Measurements from ENCODE around the gene NT5M. TPM values are rescaled to one million over a fixed set of nuclear protein-coding genes. Genes with fewer than 3 reads are reported as not detected.

The NT5M gene
- total and polyA plus RNA-seq, 9 of the 15 experiments (the other 6 are each of a cell fraction or from before 2014, with no cell fraction given), result 0.24 to 10.1 (median 3.4) TPM

DNA sequence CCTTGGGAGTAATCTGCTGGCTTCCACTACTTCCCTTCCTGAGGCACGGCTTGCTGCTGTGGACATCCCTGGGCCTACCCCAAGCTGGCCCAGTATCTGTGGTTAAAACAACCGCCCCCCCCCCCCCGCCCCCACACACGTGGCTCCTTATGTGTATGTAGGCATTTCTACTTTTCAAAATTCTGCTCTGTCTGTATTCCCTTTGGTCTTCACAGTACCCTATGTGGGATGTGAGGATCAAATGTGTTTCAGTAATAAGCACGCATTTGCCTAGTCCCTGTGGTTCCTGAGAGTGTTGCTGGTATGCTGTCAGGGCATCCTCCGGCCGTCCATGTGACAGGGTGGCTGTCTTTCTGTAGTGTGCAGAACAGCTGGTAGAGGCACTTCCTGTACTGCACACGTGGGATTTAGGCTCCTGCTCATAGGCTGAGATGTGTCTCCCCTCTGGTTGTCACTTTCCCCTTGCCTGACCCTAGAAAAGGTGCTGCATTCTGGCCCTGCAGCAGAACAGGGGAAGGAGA lies 2.2 kb downstream of the NT5M start (continued):
- TF ChIP-seq, protein P1, sequence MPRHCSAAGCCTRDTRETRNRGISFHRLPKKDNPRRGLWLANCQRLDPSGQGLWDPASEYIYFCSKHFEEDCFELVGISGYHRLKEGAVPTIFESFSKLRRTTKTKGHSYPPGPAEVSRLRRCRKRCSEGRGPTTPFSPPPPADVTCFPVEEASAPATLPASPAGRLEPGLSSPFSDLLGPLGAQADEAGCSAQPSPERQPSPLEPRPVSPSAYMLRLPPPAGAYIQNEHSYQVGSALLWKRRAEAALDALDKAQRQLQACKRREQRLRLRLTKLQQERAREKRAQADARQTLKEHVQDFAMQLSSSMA (CRISPR knock-in tag; IDR thresholded peaks at IDR 0.05), result no peak
- TF ChIP-seq ZEB2 (IDR thresholded peaks at IDR 0.05) (no peak), HCFC1 (IDR thresholded peaks at IDR 0.05; ENCODE audit: low read depth, low read length) (no peak), CBFA2T2 (conservative IDR thresholded peaks at IDR 0.05) (peak; percentile 49), GABPB1 (CRISPR knock-in tag; IDR thresholded peaks at IDR 0.05) (no peak), NCOA6 (IDR thresholded peaks at IDR 0.05) (no peak)
- TF ChIP-seq, protein P2, sequence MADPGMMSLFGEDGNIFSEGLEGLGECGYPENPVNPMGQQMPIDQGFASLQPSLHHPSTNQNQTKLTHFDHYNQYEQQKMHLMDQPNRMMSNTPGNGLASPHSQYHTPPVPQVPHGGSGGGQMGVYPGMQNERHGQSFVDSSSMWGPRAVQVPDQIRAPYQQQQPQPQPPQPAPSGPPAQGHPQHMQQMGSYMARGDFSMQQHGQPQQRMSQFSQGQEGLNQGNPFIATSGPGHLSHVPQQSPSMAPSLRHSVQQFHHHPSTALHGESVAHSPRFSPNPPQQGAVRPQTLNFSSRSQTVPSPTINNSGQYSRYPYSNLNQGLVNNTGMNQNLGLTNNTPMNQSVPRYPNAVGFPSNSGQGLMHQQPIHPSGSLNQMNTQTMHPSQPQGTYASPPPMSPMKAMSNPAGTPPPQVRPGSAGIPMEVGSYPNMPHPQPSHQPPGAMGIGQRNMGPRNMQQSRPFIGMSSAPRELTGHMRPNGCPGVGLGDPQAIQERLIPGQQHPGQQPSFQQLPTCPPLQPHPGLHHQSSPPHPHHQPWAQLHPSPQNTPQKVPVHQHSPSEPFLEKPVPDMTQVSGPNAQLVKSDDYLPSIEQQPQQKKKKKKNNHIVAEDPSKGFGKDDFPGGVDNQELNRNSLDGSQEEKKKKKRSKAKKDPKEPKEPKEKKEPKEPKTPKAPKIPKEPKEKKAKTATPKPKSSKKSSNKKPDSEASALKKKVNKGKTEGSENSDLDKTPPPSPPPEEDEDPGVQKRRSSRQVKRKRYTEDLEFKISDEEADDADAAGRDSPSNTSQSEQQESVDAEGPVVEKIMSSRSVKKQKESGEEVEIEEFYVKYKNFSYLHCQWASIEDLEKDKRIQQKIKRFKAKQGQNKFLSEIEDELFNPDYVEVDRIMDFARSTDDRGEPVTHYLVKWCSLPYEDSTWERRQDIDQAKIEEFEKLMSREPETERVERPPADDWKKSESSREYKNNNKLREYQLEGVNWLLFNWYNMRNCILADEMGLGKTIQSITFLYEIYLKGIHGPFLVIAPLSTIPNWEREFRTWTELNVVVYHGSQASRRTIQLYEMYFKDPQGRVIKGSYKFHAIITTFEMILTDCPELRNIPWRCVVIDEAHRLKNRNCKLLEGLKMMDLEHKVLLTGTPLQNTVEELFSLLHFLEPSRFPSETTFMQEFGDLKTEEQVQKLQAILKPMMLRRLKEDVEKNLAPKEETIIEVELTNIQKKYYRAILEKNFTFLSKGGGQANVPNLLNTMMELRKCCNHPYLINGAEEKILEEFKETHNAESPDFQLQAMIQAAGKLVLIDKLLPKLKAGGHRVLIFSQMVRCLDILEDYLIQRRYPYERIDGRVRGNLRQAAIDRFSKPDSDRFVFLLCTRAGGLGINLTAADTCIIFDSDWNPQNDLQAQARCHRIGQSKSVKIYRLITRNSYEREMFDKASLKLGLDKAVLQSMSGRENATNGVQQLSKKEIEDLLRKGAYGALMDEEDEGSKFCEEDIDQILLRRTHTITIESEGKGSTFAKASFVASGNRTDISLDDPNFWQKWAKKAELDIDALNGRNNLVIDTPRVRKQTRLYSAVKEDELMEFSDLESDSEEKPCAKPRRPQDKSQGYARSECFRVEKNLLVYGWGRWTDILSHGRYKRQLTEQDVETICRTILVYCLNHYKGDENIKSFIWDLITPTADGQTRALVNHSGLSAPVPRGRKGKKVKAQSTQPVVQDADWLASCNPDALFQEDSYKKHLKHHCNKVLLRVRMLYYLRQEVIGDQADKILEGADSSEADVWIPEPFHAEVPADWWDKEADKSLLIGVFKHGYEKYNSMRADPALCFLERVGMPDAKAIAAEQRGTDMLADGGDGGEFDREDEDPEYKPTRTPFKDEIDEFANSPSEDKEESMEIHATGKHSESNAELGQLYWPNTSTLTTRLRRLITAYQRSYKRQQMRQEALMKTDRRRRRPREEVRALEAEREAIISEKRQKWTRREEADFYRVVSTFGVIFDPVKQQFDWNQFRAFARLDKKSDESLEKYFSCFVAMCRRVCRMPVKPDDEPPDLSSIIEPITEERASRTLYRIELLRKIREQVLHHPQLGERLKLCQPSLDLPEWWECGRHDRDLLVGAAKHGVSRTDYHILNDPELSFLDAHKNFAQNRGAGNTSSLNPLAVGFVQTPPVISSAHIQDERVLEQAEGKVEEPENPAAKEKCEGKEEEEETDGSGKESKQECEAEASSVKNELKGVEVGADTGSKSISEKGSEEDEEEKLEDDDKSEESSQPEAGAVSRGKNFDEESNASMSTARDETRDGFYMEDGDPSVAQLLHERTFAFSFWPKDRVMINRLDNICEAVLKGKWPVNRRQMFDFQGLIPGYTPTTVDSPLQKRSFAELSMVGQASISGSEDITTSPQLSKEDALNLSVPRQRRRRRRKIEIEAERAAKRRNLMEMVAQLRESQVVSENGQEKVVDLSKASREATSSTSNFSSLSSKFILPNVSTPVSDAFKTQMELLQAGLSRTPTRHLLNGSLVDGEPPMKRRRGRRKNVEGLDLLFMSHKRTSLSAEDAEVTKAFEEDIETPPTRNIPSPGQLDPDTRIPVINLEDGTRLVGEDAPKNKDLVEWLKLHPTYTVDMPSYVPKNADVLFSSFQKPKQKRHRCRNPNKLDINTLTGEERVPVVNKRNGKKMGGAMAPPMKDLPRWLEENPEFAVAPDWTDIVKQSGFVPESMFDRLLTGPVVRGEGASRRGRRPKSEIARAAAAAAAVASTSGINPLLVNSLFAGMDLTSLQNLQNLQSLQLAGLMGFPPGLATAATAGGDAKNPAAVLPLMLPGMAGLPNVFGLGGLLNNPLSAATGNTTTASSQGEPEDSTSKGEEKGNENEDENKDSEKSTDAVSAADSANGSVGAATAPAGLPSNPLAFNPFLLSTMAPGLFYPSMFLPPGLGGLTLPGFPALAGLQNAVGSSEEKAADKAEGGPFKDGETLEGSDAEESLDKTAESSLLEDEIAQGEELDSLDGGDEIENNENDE (IDR thresholded peaks at IDR 0.05; ENCODE audit: low read depth, low read length), result no peak
- TF ChIP-seq, protein P3, sequence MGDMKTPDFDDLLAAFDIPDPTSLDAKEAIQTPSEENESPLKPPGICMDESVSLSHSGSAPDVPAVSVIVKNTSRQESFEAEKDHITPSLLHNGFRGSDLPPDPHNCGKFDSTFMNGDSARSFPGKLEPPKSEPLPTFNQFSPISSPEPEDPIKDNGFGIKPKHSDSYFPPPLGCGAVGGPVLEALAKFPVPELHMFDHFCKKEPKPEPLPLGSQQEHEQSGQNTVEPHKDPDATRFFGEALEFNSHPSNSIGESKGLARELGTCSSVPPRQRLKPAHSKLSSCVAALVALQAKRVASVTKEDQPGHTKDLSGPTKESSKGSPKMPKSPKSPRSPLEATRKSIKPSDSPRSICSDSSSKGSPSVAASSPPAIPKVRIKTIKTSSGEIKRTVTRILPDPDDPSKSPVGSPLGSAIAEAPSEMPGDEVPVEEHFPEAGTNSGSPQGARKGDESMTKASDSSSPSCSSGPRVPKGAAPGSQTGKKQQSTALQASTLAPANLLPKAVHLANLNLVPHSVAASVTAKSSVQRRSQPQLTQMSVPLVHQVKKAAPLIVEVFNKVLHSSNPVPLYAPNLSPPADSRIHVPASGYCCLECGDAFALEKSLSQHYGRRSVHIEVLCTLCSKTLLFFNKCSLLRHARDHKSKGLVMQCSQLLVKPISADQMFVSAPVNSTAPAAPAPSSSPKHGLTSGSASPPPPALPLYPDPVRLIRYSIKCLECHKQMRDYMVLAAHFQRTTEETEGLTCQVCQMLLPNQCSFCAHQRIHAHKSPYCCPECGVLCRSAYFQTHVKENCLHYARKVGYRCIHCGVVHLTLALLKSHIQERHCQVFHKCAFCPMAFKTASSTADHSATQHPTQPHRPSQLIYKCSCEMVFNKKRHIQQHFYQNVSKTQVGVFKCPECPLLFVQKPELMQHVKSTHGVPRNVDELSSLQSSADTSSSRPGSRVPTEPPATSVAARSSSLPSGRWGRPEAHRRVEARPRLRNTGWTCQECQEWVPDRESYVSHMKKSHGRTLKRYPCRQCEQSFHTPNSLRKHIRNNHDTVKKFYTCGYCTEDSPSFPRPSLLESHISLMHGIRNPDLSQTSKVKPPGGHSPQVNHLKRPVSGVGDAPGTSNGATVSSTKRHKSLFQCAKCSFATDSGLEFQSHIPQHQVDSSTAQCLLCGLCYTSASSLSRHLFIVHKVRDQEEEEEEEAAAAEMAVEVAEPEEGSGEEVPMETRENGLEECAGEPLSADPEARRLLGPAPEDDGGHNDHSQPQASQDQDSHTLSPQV (IDR thresholded peaks at IDR 0.05), result peak; percentile 57; the same call in 1 of the 2 replicates

Measured in K562 (cell line).